GM12874 (cell line): Measurements from ENCODE around the gene ARHGAP30.

Experiments used
- TF ChIP-seq, protein P1 (sequence below): IDR thresholded peaks from 2 replicates; pipeline ENCODE4 v1.5.1; 2011; ENCODE audit warnings: low read depth, mild to moderate bottlenecking, control low read depth, low read length, moderate library complexity; ENCODE audit not compliant: insufficient read depth

Gene ARHGAP30

DNA sequence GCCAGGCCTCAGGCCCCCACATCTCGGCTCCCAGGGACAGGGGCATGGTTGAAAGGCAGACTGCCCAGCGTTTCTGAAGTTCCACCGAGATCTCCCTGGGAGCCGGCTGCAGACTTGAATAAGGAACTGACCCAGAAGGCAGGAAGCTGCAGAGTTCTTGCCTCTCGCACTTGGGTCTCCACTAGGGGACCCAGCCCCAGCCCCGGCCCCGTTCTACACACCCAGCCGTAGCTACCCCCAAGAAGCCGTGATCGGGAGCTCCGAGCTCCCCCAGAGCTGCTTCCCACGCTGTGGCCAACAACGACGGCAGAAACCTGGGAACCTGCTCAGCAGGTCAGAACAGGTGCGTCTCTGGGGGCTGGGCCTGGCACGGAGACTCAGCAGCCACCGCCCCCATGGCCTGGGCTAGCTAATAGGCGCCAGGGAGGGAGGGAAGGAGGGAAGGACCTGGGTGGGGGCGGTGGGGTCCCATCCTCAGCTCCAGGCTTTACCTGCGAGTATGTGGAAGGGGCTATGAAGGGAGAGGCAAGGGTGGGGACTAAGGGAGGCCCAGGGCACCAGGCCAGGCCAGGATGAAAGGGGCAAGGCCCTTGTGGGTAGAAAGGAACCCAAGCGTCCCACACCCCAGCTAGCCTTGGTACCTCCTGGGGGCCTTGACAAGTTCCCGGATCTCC, 19.7 kb upstream of the ARHGAP30 start, which contains the start of gene NECTIN4:
Gene NECTIN4, minus strand, starts transcription at position 308 of the 674 bp plus-strand sequence. Its CDS starts 262 bp downstream, at position 46.
- TF ChIP-seq, protein P1, sequence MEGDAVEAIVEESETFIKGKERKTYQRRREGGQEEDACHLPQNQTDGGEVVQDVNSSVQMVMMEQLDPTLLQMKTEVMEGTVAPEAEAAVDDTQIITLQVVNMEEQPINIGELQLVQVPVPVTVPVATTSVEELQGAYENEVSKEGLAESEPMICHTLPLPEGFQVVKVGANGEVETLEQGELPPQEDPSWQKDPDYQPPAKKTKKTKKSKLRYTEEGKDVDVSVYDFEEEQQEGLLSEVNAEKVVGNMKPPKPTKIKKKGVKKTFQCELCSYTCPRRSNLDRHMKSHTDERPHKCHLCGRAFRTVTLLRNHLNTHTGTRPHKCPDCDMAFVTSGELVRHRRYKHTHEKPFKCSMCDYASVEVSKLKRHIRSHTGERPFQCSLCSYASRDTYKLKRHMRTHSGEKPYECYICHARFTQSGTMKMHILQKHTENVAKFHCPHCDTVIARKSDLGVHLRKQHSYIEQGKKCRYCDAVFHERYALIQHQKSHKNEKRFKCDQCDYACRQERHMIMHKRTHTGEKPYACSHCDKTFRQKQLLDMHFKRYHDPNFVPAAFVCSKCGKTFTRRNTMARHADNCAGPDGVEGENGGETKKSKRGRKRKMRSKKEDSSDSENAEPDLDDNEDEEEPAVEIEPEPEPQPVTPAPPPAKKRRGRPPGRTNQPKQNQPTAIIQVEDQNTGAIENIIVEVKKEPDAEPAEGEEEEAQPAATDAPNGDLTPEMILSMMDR, result no peak

DNA sequence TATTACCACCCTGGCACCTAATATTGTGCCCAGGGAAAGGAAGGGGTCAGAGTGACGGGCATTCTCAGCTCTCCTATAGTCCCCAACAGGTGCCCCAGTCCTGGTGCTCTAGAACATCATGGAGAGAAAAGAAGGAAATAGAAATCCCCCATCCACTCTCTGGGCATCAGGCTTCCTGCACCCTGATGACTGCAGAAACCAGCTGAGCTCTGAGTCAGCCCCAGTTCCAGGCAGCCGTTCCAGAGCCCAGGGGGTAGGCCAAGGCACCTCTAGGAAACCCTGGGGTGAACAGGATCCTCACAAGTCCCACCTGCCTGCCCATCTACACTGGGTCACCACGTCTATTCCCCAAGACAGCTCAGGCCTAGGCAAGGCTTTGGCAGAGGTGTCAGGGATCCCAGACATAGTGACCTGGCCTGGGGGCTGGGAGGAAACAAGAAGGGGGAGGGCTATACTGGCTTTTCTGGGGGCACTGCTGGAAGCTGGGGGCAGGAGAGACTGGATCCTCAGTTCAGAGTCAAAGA, 19.0 kb upstream of the ARHGAP30 start:
- TF ChIP-seq, protein P1, result no peak

DNA sequence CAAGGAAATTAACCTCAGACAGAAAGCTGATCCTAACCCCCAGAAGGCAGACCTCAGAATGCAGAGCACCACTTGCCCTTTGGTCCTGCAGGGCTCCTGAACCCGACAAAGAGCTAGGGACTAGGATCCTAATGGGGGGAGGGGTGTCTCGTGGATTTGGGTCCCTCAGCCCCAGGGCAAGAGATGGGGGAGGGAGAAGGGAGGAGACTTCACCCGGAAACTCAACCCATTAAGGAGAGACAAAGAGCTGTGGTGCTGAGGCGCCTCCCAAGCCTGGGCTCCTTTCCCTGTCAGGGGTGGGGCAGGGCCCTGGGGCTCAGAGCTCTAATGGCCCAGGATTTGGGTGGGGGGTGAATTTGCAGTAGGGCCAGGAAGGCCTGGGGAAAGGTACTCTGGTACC, 16.8 kb upstream of the ARHGAP30 start:
- TF ChIP-seq, protein P1, result no peak

DNA sequence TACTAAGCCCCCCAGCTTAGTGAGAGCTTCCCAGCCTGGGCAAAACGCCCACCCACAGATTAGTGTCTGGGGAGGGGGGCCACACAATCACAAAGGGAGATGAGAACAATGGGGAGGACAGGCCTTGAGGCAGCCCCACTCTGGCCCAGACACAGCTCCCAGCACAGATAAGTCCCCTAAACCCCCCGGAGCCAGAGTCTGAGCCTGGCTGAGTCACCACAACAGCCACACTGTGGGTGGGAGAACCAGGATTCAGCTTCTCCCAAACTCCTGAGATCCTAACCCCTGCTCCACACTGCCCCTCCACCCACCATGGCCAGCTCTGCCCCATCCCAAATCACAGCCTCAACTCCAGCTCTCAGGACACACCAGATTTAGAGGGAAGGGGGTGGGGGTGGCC, 15.5 kb upstream of the ARHGAP30 start:
- TF ChIP-seq, protein P1, result no peak

DNA sequence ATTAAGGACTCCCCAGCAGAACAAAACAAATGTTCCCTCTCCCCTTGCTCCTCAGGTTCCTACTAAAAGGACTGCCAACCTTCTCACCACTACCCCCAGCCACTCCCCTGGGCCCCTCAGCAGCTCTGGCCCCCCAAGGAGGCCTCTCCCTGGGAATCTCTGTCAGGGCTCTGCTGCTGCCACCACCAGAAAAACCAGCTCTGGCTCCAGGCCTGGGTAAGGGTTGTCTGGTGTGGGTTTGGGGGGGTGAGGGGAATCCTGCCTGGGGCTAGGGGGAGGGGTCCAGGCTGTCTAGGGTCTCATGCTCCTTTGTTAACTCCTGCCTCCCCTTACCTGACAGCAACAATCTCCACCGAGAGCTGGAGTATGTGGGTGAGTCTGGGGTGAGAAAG, 14.9 kb upstream of the ARHGAP30 start:
- TF ChIP-seq, protein P1, result no peak

DNA sequence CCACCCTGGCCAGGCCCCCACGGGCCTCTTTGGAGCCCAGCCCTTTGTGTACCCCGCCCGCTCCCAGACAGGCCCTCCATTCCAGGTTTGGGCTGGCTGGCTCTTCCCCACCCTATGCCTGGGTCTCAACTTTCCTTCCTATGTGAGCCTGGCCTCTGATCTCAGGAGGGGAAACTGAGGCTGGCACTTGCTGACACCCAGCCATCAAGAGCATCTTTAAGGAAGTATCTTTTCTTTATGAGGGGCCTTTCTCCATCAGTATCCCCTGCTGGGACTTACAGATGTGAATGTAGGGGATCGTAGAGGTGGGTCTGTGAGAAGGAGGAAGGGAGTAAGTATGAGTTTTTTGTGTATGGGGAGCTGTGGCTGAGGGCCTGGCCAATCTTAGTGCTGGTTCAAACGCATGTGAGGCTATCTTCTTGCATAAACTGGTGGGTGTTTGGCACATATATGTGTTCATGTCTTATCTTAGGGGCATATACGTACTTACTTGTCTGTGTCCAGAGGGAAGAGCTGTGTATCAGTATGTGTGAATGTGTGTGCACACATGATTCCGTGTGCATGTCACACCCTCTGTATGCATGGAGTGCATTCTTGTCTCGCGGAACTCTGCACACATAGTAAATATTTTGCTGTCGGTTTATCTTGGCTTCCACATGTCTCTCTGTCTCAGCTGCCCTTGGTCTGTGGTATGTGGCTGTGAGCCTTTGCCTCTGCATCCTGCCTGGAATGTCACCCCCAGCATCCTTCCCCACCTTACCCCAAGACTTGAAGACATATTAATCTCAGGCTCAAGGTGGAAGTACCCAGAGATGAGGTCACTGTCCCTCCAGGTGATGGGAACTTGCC, 14.3 kb upstream of the ARHGAP30 start:
- TF ChIP-seq, protein P1, result no peak

DNA sequence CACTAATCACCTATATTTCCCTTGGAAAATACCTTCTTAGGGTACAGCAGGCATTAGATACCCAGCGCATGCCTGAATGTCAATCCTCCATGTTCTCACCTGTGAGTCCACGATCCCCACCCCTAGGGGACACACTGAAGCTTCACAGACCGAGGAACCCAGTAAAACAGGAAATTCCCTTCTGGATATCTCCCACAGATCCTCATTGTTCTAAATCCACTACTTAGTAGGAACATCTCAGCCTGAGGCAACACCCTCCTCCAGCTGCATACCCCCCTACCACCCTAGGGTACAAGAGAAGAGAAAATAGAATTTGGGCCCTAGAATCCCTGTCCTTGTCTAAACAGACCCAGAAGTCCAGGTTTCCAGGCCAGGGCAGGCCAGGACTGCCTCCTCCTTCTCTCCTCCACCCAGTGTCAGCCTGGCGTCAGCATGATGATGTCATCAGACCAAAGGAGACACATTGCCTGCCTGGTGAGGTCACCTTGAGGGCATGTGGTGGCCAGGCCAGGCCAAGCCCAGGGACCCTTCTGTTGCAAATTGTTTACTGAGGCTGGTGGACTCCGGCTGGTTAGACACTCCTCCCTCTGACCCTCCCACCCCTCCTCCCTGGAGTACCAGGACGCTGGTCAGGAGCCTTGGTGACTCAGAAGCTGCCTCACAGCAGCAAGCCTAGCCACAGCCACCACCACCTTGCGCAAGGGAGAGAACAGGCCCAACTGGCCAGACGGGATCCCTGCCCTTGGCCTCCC, 13.5 kb upstream of the ARHGAP30 start:
- TF ChIP-seq, protein P1, result no peak
